ENCODE measurements around the gene RPS15.
A peak's percentile ranks its signal among the peaks of the same experiment; 100 is the strongest.

The RPS15 gene

GRCh38 chr19:1438035-1438932, at the start of gene RPS15:
Gene RPS15 (plus strand): TSS chr19:1438396. CDS start chr19:1438426, 30 bp downstream.
- peak within 1 kb of the TSS; percentile 76 to 90 for H3K4me3 ChIP-seq (replicated peaks in 1 of 2; ENCODE audit: low read depth in 2 of 2, low read length in 2 of 2)
- peak; percentile 97 for TF ChIP-seq CTCF (IDR thresholded peaks at IDR 0.05; ENCODE audit: low read depth, low read length)
- peak; percentile 96 to 98 for DNase-seq (ENCODE audit: low read depth in 2 of 2)

DNA sequence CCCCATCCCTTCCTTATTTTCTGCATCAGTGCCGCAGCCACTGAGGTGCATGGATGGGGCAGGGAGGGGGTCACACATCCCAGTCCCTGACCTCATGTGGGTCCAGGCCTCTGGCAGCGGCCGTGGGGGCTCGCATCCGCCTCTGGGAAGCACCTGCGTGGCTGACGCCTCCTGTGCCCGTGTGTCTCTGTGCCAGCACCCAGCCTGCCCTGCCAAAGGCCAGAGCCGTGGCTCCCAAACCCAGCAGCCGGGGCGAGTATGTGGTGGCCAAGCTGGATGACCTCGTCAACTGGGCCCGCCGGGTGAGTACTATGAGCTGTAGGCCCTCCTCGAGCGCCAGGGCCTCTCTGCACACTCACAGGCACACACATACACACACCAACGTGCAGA, 49.6 kb upstream of the RPS15 start:
- no peak for DNase-seq (ENCODE audit: low read depth in 2 of 2)
- no peak for TF ChIP-seq CTCF (IDR thresholded peaks at IDR 0.05; ENCODE audit: low read depth, low read length)
- no peak overlapping the region for H3K4me3 ChIP-seq (replicated peaks in 1 of 2; ENCODE audit: low read depth in 2 of 2, low read length in 2 of 2)

GRCh38 chr19:1389033-1389940, 48.9 kb upstream of the RPS15 start:
- no peak for TF ChIP-seq CTCF (IDR thresholded peaks at IDR 0.05; ENCODE audit: low read depth, low read length)
- no peak for DNase-seq (ENCODE audit: low read depth in 2 of 2)
- no peak overlapping the region for H3K4me3 ChIP-seq (replicated peaks in 1 of 2; ENCODE audit: low read depth in 2 of 2, low read length in 2 of 2)

GRCh38 chr19:1390890-1391423, 47.2 kb upstream of the RPS15 start:
- no peak for DNase-seq (ENCODE audit: low read depth in 2 of 2)
- no peak overlapping the region for H3K4me3 ChIP-seq (replicated peaks in 1 of 2; ENCODE audit: low read depth in 2 of 2, low read length in 2 of 2)
- no peak for TF ChIP-seq CTCF (IDR thresholded peaks at IDR 0.05; ENCODE audit: low read depth, low read length)

DNA sequence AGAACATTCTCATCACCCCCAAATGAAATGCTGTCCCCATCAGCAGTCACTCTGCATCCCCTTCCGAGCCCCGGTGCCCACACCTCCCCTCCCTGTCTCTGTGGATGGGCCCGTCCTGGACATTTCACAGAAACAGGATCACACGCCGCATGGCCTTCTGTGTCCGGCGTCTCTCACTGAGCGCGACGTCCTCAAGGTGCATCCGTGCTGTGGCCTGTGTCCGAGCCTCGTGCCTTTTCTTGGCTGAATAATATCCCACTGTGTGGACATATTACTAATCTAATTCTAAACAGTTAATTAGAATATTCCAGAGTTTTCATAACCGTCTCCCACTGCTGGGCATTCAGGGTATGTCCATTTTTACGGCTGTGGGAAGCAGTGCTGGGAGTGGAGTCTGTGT, 45.8 kb upstream of the RPS15 start:
- TF ChIP-seq CTCF (IDR thresholded peaks at IDR 0.05; ENCODE audit: low read depth, low read length): no peak
- H3K4me3 ChIP-seq (replicated peaks in 1 of 2; ENCODE audit: low read depth in 2 of 2, low read length in 2 of 2): no peak overlapping the region
- no peak for DNase-seq (ENCODE audit: low read depth in 2 of 2)

DNA sequence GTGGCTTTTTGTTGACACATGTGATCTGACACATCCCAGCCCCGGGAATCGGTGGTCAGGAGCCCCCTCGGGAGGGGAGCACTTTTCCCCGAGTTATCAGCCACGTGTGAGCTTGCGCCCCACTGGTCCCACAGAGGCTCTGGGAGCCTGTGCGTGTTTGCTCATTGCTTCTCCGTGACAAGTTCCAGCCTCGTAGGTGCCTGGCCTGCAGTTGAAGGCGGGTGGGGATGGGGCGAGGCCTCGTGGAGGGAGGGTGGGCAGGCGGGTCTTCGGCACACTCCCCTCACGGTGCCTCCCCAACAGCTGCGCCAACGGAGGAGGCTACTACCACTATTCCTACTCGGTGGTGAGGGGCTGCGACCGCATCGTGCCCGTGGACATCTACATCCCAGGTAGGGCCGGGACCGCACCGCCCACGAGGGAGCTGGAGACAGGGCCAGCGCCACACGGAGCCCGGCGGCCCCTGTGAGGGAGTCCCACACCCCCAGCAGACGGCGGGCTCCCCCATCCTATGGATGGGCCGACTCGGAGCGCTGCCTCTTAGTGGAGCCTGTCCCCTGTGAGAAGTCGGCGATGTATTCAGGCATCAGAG, 45.2 kb upstream of the RPS15 start:
- no peak for TF ChIP-seq CTCF (IDR thresholded peaks at IDR 0.05; ENCODE audit: low read depth, low read length)
- DNase-seq (ENCODE audit: low read depth in 2 of 2): no peak
- H3K4me3 ChIP-seq (replicated peaks in 1 of 2; ENCODE audit: low read depth in 2 of 2, low read length in 2 of 2): no peak overlapping the region
